BLaER1 (cell line): ENCODE results near the gene RAB35.

Source experiments
- H3K27ac ChIP-seq: shearing (Covaris generic); formaldehyde crosslinking; 2 replicates; pipeline ENCODE4 v1.8.1; 2022
- H3K27me3 ChIP-seq: shearing (Covaris generic); formaldehyde crosslinking; 2 replicates; pipeline ENCODE4 v1.8.1; 2022
- H3K36me3 ChIP-seq: shearing (Covaris generic); formaldehyde crosslinking; 2 replicates; pipeline ENCODE4 v1.8.1; 2022
- H3K4me1 ChIP-seq: shearing (Covaris generic); formaldehyde crosslinking; 2 replicates; pipeline ENCODE4 v1.8.1; 2022
- H3K4me2 ChIP-seq: shearing (Covaris generic); formaldehyde crosslinking; 2 replicates; pipeline ENCODE4 v1.8.1; 2022
- H3K4me3 ChIP-seq: shearing (Covaris generic); formaldehyde crosslinking; 2 replicates; pipeline ENCODE4 v1.8.1; 2022
- H3K9ac ChIP-seq: shearing (Covaris generic); formaldehyde crosslinking; 2 replicates; pipeline ENCODE4 v1.8.1; 2022
- H3K9me3 ChIP-seq: shearing (Covaris generic); formaldehyde crosslinking; 2 replicates; pipeline ENCODE4 v1.8.1; 2022
- H4K20me1 ChIP-seq: shearing (Covaris generic); formaldehyde crosslinking; 2 replicates; pipeline ENCODE4 v1.8.1; 2022
- Cebpa-rat ChIP-seq: shearing (Covaris generic); IDR thresholded peaks from 2 replicates; pipeline ENCODE4 v1.8.1; 2022

RAB35 gene

DNA sequence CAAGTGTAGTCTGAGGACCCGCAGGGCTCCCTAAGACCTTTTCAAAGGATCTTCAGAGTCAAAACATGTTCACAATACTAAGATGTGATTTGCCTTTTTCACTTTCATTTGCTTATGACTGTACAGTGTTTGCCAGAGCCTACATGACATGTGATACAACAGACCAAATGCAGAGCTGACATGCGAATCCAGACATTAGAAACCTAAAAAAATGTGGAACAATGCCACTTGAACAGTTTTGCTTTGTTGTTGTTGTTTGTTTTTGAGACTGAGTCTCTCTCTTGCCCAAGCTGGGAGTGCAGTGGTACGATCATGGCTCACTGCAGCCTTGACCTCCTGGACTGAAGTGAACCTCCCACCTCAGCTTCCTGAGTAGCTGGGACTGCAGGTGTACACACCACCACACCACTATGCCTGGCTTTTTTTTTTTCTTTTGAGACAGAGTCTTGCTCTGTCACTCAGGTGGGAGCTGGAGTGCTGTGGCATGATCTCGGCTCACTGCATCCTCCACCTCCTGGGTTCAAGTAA, 5.3 kb upstream of the RAB35 start:
- Histone ChIP-seq H3K27me3 (no peaks in the 10 kb centered on the region), H3K4me1 (peaks cover 26% of the 10 kb centered on the region), H3K4me3 (no peak overlapping the region), H3K36me3 (peaks cover 15% of the 10 kb centered on the region), H3K9ac (no peak overlapping the region), H3K27ac (no peak overlapping the region), H3K9me3 (no peaks in the 10 kb centered on the region), H3K4me2 (no peak overlapping the region), H4K20me1 (peaks cover 27% of the 10 kb centered on the region)
- TF ChIP-seq Cebpa-rat = no peak

DNA sequence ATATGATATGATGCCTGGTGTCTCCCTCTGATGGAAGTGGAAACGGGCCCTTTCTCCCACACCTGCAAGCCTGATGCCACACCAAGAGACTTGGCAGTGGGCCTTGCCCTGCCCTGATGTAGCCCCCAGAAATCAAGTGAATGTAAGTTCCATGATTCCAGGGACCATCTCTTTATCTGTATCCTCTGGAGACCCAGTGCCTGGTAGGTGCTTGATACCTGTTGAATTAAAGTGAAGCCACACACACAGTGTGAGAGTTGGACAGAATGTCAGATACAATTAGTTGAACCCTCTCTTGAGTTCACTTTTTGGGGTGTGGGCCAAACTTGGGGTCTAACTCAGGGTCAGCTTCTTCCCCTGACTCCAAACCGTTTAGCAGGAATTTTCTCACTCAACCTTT, 4.8 kb upstream of the RAB35 start:
- Histone ChIP-seq H3K36me3 (peaks cover 10% of the 10 kb centered on the region), H3K4me1 (peaks cover 26% of the 10 kb centered on the region), H3K9ac (no peak overlapping the region), H3K4me2 (no peak overlapping the region), H4K20me1 (peaks cover 26% of the 10 kb centered on the region), H3K9me3 (no peaks in the 10 kb centered on the region), H3K4me3 (no peak overlapping the region), H3K27me3 (no peaks in the 10 kb centered on the region), H3K27ac (no peak overlapping the region)
- no peak for TF ChIP-seq Cebpa-rat

DNA sequence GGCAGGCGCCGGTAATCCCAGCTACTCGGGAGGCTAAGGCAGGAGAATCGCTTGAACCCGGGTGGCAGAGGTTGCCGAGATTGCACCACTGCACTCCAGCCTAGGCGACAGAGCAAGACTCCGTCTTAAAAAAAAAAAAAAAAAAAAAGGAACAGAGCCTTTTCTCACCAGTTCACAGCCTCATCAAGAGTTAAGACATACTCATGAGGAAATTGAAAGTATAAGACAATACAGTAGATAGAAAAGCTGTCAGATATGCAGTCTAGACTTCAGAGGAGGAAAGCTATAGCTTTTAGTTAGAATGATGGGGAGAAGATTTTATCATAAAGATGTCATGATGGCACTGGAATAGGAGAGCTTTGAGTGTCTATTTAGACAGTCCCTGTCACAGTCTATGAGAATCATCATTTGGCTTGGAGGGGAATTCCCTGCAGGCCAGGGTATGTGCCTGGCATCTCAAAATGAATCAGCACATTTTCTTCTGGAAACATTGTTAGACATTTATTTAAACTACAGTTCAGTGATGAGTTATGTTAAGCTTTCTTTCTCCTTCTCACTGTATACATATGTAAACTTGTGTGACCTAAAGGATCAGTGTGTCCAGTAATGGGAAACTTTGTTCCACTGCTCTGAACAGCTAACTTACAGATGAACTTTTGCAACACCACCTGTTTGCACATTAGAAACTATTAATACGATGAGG, 2.9 kb upstream of the RAB35 start:
- Histone ChIP-seq H4K20me1 (peaks cover 34% of the 10 kb centered on the region), H3K4me3 (no peak overlapping the region), H3K9ac (no peak overlapping the region; the same call in 1 of the 2 replicates), H3K4me1 (peaks cover 43% of the 10 kb centered on the region), H3K27ac (no peak overlapping the region), H3K36me3 (peaks cover 6% of the 10 kb centered on the region), H3K27me3 (no peaks in the 10 kb centered on the region), H3K4me2 (no peak overlapping the region), H3K9me3 (no peaks in the 10 kb centered on the region)
- TF ChIP-seq Cebpa-rat = no peak

DNA sequence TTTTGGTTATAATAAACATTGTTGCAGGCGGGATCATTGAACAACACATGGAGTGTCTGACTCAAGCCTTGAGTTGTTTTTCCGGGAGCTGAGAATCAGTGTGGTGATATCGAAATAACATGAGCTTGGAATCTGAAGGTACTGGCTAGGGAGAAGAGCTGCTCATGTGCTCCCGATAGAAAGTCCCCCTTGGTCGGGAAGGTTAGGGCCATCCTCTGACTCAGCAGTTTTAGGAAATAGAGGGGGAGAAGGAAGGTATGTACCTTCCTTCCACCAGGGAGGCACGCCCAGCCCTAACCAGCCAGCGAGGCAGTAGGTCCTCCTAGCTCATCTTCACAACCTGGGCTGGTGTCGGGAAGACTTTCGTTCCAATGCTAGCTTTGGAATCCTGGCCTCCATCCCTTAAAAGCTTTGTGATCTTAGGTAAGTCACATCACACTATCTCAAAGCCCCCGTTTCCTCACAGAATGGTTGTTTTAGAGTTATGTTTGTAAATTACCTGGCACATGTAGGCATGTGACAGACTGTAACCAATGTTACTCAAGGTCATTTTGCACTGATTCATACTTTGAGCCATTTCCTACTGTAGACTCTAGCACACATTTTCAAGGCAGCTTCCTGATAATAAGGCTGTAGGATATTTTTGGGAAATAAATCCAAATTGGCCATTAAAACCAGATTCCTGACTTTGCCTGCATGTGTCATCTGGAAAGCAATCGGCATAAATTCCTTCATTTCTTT, 1.9 kb upstream of the RAB35 start:
- H3K4me1 ChIP-seq = peaks cover 38% of the 10 kb centered on the region

DNA sequence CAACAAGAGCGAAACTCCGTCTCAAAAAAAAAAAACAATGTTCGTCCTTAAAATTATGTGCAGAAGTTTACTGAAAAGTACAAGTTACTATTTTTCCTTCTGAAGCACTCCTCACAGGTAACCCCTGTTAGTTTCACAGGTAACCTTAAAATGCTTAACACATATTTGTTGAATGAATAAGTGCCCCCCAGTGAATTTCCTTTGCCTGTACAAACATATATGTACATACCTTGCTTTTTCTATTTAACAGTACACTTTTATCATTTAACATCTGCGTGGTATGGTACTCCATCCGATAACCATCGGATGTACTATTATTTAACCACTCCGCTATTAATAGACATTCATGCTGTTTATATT, 1.4 kb upstream of the RAB35 start:
- no peak for TF ChIP-seq Cebpa-rat
- Histone ChIP-seq H3K9ac (peak overlapping the region; percentile 89), H3K4me3 (peak overlapping the region; percentile 90), H3K36me3 (peaks cover 20% of the 10 kb centered on the region), H3K9me3 (no peaks in the 10 kb centered on the region), H4K20me1 (peaks cover 49% of the 10 kb centered on the region), H3K27me3 (no peaks in the 10 kb centered on the region), H3K4me1 (peaks cover 39% of the 10 kb centered on the region), H3K4me2 (peak overlapping the region; percentile 93), H3K27ac (peak overlapping the region; percentile 84; the same call in 1 of the 2 replicates)

More for the DNA sequence above, 1.9 kb upstream of the RAB35 start:
- Histone ChIP-seq H3K9me3 (no peaks in the 10 kb centered on the region), H3K9ac (0 out of 2 replicates have a peak overlapping the region, but pooled peaks have one; percentile 4), H3K36me3 (peaks cover 16% of the 10 kb centered on the region), H3K4me2 (peak overlapping the region; percentile 93), H3K4me3 (no peak overlapping the region), H4K20me1 (peaks cover 43% of the 10 kb centered on the region), H3K27me3 (no peaks in the 10 kb centered on the region), H3K27ac (no peak overlapping the region)
- TF ChIP-seq Cebpa-rat = no peak

DNA sequence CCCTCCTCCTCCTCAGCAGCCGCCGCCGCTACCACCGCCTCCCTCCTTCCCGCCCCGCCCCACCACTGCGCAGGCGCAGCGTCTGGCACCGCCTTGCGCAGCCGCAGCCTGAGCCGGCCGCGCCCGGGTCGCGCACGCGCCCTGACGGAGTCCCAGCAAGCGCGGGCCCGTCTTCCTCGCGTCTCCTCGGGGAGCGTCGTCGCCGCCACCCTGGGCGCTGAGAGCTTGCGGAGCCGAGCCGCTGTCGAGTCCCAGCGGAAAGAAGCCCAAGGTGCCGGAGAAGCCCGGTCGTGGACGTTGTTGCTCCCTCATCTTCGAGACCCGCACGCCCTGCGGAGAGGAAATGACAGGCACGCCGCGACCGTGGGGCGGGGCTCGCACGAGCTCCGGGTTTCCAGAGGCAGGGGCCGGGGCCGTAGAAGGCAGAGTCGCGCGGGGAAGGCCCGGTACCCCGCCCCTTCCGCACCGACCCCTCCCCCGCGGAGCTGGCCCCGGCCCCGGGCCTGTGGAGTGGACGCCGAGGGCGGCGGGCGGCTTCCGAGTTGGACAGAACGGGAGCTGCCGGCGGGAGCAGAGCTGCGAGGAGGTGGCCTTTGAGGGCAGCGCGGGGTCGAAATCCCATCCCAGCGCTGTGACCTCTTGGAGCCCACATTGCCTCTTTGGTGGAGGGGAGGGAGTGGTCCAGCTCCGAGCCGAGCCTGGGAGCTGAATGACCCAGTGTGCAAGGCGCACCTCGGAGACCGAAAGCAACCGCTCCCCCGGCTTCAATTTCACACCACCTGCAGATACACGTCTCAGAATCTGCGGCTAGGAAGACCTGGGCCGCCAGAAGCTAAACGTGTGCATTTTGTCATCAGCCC, 469 bp upstream of the RAB35 start:
- Histone ChIP-seq H3K4me3 (peak overlapping the region; percentile 90), H3K4me2 (peak overlapping the region; percentile 93), H3K9me3 (no peaks in the 10 kb centered on the region), H4K20me1 (peaks cover 58% of the 10 kb centered on the region), H3K9ac (peak overlapping the region; percentile 89), H3K36me3 (peaks cover 27% of the 10 kb centered on the region), H3K4me1 (peaks cover 48% of the 10 kb centered on the region), H3K27me3 (no peaks in the 10 kb centered on the region), H3K27ac (peak overlapping the region; percentile 84)
- TF ChIP-seq Cebpa-rat = no peak

DNA sequence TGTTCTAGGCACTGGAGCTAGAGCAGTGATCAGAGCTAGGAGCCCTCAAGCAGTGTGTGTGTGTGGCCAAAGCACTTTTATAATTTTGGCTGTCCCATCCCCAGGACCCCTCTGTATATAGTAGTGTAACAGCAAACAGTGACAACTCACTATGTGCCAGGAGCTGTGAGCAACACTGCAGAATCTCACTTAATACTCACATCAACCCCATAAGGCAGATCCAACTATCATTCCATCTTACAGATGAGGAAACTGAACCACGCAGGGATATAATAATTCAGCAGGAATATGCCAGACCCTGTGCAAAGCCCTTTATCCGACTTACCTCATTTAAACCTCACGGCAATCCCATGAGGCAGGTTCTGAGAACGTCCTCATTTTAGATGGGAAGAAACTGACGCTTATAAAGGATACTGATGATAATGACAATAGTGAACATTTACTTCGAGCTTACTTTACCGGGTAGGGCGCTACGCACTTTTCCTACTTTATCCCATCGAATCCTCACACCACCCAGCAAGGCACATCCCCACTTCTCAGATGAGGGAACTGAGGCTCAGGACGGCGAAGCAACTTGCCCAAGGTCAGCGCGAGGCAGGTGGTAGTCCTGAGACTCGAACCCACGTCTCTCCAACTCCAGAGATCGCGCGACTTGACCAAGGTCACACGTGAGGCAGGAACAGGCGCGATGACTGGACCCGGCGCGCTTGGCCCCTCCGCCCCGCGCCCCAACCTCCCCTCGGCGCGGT, 687 bp downstream of the RAB35 start:
- peak overlapping the region; percentile 89 for H3K9ac ChIP-seq
- peak overlapping the region; percentile 74 for H3K27ac ChIP-seq
- TF ChIP-seq Cebpa-rat = no peak
- H3K4me1 ChIP-seq = peaks cover 59% of the 10 kb centered on the region
- H3K36me3 ChIP-seq = peaks cover 27% of the 10 kb centered on the region
- peak overlapping the region; percentile 79 for H3K4me2 ChIP-seq
- H4K20me1 ChIP-seq = peaks cover 69% of the 10 kb centered on the region
- no peaks in the 10 kb centered on the region for H3K27me3 ChIP-seq
- peak overlapping the region; percentile 90 for H3K4me3 ChIP-seq
- no peaks in the 10 kb centered on the region for H3K9me3 ChIP-seq

DNA sequence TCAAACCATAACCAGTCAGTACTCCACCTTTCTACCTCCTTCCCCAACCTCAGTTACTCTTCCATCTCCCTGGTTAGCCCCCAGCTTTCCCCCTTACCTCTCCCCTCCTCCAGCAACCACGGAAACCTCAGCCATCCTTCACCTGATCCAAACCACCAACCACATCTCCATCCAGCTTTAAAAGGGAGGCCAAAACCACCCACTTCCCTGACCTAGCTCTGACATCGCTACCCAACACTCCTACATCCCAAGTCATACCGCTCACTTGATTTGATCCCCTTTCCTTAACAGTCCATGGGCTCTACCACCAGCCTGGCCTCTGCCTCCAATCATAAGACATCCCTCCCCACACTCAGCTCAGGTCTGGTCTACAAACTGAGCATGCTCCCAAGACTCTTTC, 1.5 kb downstream of the RAB35 start:
- peaks cover 27% of the 10 kb centered on the region for H3K36me3 ChIP-seq
- no peaks in the 10 kb centered on the region for H3K9me3 ChIP-seq
- H3K4me2 ChIP-seq = peak overlapping the region; percentile 79
- peak overlapping the region; percentile 89; the same call in 1 of the 2 replicates for H3K9ac ChIP-seq
- H3K27ac ChIP-seq = no peak overlapping the region
- H3K4me1 ChIP-seq = peaks cover 67% of the 10 kb centered on the region
- no peak for TF ChIP-seq Cebpa-rat
- H4K20me1 ChIP-seq = peaks cover 77% of the 10 kb centered on the region
- peak overlapping the region; percentile 90; the same call in 1 of the 2 replicates for H3K4me3 ChIP-seq
- H3K27me3 ChIP-seq = no peaks in the 10 kb centered on the region
